Non-pigmented ciliary epithelial cell (primary cell): ENCODE data around the gene RETSAT.
"Not testable (repeated sequence)": the region's sequence is repeated elsewhere in the genome, so short reads cannot be mapped to it uniquely, and the experiment has no call there.

Experiments
- DNase-seq: peaks from one replicate; pipeline ENCODE4 v3.0.0-alpha.2; 2010; ENCODE audit warnings: low read depth

RETSAT gene

DNA sequence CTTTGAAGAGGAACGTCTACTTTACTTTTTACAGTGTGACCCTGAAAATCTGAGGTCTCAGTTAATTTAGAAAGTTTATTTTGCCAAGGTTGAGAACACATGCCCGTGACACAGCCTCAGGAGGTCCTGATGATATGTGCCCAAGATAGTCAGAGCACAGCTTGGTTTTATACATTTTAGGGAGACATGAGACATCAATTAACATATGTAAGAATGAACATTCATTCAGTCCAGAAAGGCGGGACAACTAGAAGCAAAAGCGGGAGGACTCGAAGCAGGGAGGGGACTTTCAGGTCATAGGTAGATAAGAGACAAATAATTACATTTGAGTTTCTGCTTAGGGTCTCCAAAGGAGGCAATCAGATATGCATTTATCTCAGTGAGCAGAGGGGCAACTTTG, 23.9 kb upstream of the RETSAT start:
- no peak for DNase-seq

DNA sequence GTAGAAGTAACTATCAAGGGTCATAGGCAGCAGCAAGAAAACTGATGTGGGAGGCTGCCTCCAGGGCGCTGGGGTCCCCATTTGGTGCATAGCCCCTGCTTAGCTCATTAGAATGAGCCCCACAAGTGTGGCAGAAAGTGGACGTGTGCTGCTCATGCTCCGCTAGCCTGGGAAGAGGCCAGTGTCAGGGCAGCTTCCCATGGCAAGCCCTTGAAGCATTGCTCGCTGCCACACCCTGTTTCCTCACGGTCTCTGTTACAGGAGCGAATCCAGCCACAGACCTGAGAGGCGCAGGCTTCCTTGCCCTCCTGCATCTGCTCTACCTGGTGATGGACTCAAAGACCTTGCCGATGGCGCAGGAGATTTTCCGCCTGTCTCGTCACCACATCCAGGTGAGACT, 22.8 kb upstream of the RETSAT start:
- no peak for DNase-seq

DNA sequence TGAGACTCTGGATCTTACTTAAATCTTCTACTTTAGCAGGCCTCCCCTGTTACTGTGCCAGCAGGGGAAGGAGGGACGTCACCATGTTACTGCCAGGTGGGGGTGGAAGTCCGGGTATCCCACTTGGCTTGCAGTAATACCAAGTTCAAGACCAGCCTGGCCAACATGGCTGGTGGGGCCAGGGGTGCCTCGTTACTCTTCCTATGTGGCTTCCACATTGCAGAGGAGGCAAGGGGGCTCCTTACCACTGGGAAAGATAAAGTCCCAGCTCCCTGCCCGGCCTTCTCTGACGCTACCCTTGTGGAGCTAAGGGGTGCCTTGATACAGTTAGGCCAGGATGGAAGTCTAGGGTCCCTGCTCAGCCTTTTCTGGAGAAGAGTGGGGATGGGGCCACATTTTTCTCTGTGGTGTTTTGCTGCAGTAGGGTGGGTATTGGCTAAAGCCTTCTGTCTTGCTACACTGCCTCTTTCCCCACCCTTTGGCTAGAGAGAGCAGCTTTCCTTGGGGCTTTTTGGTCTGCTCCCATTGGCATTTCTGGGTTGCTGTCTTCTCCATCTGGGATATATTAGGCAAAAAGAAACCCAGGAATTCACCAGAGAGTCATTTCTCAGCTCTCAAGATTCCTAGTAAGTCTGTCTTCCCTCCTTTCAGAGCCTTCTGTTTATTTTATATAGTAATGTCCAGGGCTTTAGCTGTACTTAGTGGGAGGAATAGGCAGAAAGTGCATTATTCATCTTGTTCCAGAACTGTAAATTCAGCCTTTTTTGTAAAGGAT, 22.1 kb upstream of the RETSAT start:
- DNase-seq: no peak

DNA sequence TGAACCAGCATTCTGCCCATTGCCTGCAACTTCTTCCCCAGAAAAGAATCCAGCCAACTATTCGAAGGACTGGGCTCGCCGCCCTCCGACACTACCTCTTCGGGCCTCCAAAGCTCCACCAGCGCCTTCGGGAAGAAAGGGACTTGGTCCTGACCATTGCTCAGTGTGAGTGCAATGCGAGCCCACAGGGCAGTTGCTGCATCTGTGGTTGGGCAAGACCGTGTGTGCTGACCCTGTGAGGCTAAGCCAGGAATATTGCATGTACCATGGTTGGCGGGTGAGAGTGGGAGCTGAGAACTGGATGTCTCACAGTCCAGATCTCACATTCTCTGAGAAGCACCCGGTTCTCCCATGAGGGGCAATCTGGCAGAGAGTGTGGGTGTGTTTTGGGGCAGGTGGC, 16.7 kb upstream of the RETSAT start:
- no peak for DNase-seq

DNA sequence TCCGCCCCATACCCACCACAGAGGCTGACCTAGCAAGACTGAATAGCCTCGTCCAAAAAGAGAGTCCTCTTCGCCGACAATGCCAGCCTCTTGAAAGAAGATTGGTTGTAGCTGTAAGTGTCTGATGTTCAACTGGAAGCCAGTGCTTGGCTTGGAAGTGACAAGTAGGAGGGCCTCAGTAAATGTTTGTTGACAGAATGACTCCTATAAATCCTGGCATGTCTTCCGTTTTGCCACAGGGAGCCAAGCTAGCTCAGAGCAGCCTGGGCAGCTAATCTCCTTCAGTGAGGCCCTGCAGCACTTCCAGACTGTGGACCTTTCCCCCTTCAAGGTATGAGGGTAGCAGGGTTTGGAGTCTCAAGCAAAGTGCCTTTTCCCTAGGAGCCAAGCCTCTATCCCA, 15.2 kb upstream of the RETSAT start:
- no peak for DNase-seq

DNA sequence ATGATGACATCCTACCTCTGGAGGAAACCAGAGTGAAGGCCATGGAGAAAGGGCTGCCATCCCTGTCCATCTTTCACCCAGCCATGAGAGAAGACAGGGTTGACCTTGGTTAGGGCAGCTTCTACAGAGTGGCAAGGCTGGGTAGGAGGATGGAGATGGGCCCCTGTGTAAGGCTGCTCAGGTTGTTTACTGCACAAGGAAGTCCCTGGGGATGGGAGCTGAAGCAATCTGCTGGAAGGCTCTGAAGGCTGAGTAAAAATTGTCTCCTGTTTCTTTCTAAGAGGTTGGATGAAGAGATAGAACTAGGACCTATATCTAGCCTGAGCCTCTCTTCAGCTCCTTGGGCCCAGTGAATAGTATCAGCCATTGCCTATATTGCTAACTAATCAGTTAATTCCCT, 14.6 kb upstream of the RETSAT start:
- DNase-seq: no peak

DNA sequence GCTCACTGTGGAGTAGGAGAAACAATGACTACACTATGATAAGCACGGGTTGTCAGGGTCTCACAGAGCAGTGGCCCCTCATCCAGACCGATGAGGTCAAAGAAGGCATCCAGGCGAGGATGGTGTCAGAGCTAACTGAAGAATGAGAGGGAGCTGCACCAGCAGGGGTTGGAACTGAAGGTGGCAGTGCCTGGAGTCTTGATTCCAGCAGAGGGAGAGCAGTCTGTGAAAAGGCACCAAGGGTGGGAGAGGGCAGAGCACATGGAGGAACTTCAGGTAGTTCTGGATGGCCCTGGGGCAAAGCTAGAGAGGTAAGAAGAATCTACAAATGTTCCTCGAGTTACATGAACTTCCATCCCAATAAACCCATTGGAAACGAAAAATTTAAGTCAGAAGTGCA, 12.9 kb upstream of the RETSAT start:
- no peak for DNase-seq

DNA sequence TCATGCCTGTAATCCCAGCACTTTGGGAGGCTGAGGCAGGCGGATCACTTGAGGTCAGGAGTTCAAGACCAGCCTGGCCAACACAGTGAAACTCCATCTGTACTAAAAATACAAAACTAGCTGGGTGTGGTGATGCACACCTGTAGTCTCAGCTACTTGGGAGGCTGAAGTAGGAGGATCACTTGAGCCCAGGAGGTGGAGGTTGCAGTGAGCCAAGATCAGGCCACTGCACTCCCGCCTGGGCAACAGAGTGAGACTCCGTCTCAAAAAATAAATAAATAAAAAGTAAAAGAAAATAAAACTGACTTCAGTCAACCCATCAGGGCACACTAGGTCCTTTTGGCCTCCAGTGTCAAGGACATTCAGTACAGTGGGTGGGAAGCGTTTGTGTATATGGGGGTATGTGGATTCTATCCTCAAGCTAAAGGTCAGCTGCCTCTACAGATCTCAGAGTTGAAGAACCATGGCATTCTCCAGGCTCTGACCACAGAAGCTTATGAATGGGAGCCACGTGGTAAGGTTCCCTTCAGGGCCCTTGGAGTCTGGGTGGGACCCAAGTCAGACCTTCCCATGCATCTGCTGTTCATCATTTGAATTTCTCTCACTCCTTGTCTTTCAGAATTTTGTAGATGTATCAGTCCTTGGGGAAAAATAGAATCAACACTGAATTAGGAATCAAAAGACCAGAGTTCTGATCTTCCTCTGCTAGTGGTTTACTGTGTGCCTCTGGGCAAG, 8.5 kb upstream of the RETSAT start:
- not testable (repeated sequence) for DNase-seq

DNA sequence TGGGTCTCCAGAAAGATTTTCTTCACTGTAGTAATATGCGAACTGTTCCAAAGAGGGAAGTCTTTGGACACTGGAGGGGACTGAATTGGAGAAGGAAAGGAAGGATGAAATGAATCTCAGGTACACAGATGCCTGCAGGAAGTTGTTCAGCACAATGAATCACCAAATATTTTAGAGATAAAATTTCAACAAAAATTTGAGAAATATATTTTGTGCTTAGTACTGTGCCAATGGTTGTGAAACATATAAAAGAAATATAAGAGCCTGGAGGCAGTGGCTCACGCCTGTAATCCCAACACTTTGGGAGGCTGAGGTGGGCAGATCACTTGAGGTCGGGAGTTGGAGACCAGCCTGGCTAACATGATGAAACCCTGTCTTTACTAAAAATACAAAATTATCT, 3.4 kb upstream of the RETSAT start:
- no peak for DNase-seq

DNA sequence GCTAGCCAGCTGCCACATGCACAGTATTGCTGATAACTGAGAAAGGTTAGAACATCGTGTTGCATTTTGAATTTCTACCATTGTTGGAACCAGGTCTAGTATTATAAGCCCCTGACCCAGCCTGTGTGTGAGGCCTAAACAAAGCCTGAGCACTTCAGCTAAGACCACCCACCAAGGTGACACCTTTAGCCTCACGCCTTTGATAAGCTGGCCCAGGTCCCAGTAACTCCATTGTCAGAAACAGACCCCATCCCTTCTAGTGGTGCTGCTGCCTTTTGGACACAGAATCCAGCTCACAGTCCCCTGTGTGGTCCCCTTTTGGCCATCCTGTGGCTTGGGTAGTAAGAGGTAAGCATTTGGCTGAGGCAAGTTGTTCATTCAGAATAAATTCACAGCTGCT, 1.9 kb upstream of the RETSAT start:
- no peak for DNase-seq

DNA sequence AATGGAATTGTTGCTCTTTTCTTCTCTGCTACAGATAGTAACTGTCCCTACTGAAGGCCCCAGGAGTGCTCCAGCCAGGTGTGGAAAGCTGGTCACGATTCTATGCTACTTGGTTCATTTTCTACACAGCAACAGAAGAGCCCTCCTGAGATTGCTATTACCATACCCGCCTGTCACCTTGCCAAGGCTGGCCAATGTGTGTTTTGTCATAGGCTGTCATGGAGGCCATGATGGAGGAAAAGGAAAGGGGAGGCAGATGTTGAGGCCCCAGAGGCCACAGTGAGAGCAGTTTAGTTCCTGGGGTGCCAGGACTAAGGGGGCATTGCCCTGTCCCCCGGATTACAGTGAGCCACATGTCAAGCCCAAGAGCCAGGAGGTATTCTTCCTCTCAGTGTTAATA, 1.2 kb upstream of the RETSAT start:
- no peak for DNase-seq

DNA sequence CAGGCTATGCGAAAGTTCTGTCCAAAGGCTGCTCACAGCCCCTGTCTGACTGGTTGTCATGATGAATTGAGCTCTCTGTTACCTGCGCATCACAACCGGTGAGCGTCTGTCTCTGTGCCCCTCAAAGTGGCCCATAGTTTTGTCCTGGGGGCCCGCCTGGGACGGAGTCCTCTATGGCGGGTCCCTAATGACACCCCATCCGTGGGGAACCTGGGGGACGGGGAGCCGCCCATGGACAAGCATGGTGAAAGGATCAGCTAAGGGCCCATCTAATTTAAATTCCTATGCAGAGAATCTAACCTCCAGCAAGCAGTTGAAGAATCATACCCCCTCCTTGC, 714 bp upstream of the RETSAT start:
- no peak for DNase-seq

DNA sequence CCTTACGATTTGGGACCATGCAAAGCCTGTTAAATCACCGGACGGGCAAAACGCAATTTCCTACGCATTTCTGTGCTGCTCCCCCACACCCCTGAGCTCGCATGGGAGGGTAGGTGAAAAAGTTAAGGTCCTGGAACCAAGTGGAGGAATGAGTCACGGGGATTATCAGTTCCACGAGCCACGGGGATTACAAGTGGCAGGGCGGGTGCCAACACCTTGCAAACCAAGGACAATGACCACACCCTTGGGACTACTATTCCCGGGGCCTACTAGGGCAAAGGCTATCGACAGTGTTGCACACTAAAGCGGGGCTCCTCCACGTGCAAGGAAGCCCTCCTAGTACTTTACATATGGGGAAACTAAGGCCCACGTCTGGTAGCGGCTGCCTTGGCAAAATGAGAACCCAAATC, 447 bp downstream of the RETSAT start:
- no peak for DNase-seq

DNA sequence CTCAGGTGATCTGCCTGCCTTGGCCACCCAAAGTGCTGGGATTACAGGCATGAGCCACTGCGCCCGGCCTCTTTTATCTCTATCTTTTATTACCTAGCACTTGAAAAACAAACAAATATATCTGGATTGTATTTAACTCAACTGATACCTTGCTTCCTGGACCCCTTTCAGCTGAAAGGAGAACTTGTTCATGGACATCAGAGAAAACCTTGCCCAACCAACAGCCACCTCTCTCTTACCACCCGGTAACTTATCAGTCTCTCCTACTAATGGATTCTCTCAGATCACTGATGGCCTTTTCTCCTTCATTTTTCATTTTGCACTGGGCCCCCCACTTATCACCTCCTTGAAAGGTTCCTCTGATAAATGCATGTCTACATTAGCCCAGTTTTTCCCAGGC, 6.7 kb downstream of the RETSAT start:
- DNase-seq: no peak

DNA sequence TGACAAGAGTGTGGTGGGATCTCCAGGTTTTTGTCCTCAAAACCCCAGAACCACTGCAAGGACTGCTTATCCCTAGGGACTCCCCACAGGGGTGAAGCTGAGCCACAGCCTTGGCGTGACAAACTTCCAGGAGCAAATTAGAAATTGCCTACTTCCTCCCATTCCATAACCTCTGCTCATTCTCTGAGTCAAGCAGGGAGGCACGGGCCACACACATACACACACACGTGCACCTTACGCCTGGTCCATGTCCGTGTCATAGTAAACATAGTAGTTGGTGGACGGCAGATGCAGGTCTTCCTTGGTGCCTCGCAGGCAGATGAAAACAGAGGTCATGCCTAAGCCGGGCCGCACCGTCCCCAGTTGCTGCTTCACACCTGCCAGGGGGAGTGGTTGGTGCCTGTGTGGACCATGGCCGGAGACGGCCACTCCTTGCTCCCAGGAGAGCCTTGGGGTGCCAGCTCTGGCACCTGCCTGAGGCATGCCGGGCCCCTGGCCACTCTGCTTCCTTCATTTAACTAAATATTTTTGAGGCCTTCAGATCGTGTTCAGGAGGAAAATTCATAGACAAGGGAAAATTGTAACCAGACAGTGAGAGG, 9.9 kb downstream of the RETSAT start:
- DNase-seq: no peak

DNA sequence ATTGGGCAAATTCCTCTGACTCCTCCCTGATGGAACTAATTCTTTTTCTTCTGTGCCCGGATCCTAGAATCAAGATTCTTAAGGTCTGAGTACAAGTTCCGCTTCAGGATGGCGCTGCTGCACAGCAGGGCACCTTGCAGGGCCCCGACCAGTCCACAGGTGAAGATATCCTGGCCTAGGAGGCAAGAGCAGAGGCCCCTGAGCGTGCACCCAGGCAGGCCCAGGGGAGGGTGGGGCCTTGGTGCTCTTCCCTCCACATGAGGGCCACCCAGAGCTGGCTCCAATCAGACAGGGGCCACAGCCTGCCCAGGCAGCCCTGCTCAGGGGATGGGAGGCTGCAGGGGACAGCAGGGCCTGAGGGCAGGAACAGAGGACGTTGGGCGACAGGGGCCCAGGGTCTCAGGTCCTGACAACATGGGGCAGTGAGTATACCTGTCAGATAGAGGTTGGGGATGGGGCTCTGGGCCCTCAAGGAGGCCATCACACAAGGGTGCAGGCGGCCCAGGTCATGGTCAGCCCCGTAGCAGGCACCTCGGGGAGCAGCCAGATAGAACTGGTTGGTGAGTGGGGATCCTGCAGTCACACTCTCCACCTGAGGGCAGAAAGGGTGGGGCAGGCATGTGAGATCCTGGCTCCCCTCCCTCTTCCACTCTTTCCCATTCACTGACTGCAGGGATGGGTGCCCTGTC, 11.0 kb downstream of the RETSAT start:
- DNase-seq: not testable (repeated sequence)

DNA sequence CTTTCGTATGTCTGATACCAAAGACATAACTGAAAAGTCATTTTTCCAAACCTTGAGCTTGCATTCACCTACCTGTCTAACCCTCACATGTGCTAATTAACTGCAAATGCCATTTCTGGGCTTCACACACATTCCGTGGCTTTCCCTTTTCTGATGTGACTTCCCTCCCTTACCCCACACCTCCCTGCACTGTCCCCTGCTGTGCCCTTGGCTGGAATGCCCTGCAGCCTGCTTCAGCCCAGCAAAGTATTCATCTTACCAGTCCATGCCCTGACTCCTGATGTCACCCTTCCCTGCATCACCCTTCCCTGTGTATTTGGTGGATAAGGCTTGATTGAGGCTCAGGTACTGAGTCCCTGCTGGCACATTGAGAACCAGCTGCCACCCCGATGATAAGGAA, 12.2 kb downstream of the RETSAT start:
- DNase-seq: no peak

DNA sequence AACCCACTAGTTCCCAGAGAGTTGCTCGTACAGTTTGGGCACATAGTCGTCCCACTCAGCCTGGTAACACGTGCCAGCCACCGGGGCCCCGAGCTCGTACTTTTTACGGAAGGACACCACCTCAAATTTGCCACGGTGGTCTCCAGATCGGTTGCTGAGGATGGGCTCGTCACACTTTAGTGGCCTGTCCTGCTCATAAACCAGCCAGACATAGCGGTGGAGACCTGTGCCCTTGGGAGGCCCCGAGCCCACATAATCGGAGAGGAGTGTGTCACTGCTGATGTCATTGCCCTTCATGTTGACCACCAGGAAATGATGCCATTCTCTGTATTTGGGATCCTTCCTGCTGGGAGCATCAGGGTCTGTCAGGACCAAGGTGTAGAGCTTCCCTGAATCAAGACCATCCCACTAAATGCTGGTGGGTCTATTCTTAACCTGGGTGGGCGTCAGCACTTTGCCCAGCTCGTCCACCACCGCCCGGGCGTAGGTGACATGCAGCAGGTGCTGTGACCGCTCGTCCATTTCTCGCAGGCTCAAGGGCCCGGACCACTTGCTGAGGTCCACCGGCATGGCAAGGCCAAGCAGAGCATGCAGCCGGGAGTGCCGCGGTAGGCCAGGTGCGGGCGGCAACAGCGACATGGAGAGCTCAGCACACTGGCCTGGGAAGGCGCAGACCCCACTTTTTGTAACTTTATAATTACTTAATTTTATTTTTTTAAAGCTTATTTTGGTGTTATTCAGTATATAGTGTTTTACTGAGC, 12.9 kb downstream of the RETSAT start:
- DNase-seq: no peak

DNA sequence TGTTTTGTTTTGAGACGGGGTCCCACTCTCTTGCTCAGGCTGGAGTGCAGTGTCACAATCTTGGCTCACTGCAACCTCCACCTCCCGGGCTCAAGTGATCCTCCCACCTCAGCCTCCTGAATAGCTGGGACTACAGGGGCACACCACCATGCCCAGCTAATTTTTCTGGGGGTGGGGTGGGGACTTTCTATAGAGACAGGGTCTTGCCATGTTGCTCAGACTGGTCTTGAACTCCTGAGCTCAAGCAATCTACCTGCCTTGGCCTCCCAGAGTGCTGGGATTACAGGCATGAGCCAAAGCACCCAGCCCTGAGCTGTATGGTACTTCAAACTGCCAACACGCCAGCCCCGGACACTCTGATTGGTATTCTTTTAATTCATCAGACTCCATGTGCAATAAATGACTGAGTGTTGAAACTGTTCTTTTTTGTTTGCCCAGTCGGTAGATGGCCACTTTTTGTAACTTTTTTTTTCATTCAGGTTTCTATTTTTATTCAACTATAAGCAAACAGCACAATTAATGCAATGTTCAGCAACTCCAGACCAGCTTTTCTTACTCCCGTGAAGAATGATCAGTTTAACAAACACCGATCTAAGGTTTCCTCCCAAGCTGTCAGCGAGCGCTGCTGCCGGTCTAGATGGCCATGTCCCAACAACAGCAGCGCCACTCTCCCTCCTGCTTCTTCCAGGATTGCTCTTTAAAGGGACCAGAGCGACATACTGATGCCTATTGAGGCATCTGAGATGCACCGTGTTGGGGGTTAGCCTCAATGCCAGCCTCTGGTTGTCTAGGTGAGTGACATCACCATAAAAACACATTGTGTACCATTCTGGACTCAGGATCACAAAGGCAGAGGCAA, 14.1 kb downstream of the RETSAT start:
- no peak for DNase-seq

DNA sequence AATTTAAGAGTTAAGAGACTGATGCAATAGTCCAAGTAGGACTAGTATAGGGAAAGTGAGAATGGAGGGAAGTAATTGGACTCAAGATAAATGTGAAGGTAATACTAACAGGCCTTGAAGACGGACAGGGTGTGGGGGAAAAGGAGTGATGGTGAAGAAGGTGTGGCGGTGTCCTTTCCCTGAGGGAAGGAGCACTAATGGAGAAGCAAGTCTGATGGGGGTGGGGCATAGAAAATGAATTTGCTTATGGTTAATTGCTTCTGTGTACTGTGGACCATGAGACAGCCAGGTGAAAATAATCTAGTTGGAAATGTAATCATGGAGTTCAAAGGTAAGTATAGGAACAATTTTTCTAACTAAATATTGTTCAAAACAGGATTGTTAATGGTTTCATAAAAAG, 19.4 kb downstream of the RETSAT start:
- DNase-seq: no peak

DNA sequence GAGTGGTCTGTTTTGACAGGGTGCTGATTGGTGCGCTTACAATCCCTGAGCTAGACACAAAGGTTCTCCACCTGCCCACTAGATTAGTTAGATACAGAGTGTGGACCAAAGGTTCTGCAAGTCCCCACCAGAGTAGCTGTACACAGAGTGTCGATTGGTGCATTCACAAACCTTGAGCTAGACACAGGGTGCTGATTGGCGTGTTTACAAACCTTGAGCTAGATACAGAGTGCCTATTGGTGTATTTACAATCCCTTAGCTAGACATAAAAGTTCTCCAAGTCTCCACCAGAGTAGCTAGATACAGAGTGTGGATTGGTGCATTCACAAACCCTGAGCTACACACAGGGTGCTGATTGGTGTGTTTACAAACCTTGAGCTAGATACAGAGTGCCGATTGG, 20.5 kb downstream of the RETSAT start:
- not testable (repeated sequence) for DNase-seq
